Measurements from ENCODE around the gene CENPV.
"Not testable (repeated sequence)": the region's sequence is repeated elsewhere in the genome, so short reads cannot be mapped to it uniquely, and the experiment has no call there.

Gene CENPV

GRCh38 chr17:16304830-16305229 is 48.4 kb downstream of the CENPV start:
- H3K4me3 ChIP-seq (ENCODE audit: low read length): no peak overlapping the region
- no peaks in the 10 kb centered on the region for H3K9me3 ChIP-seq (ENCODE audit: control insufficient read depth, low read depth, low read length)
- no peaks in the 10 kb centered on the region for H3K4me1 ChIP-seq (ENCODE audit: control insufficient read depth, low read depth, low read length)
- no peak overlapping the region for H3K9ac ChIP-seq (ENCODE audit: low read length)
- H3K27me3 ChIP-seq (ENCODE audit: control insufficient read depth, insufficient read depth, low read length): no peaks in the 10 kb centered on the region
- peaks cover 5% of the 10 kb centered on the region for H3K36me3 ChIP-seq (ENCODE audit: control insufficient read depth, low read depth, low read length)
- no peak overlapping the region for H3K27ac ChIP-seq (ENCODE audit: low read length)

- H3K27ac ChIP-seq (ENCODE audit: low read length): no peak overlapping the region
- no peaks in the 10 kb centered on the region for H3K9me3 ChIP-seq (ENCODE audit: control insufficient read depth, low read depth, low read length)
Measured at GRCh38 chr17:16302856-16303255, 50.4 kb downstream of the CENPV start.

GRCh38 chr17:16301963-16302855 is 51.1 kb downstream of the CENPV start:
- H3K36me3 ChIP-seq (ENCODE audit: control insufficient read depth, low read depth, low read length): peaks cover 7% of the 10 kb centered on the region

More at GRCh38 chr17:16302856-16303255, 50.4 kb downstream of the CENPV start:
- H3K4me3 ChIP-seq (ENCODE audit: low read length): no peak overlapping the region
- no peak overlapping the region for H3K9ac ChIP-seq (ENCODE audit: low read length)
- no peaks in the 10 kb centered on the region for H3K27me3 ChIP-seq (ENCODE audit: control insufficient read depth, insufficient read depth, low read length)
- H3K36me3 ChIP-seq (ENCODE audit: control insufficient read depth, low read depth, low read length): peaks cover 7% of the 10 kb centered on the region
- no peaks in the 10 kb centered on the region for H3K4me1 ChIP-seq (ENCODE audit: control insufficient read depth, low read depth, low read length)

GRCh38 chr17:16300554-16300953 is 52.7 kb downstream of the CENPV start:
- Histone ChIP-seq H3K27ac (ENCODE audit: low read length) (no peak overlapping the region), H3K4me1 (ENCODE audit: control insufficient read depth, low read depth, low read length) (no peaks in the 10 kb centered on the region), H3K27me3 (ENCODE audit: control insufficient read depth, insufficient read depth, low read length) (no peaks in the 10 kb centered on the region)

More at GRCh38 chr17:16301963-16302855, 51.1 kb downstream of the CENPV start:
- Histone ChIP-seq H3K9me3 (ENCODE audit: control insufficient read depth, low read depth, low read length) (no peaks in the 10 kb centered on the region), H3K4me3 (ENCODE audit: low read length) (no peak overlapping the region), H3K9ac (ENCODE audit: low read length) (no peak overlapping the region), H3K4me1 (ENCODE audit: control insufficient read depth, low read depth, low read length) (no peaks in the 10 kb centered on the region), H3K27ac (ENCODE audit: low read length) (no peak overlapping the region), H3K27me3 (ENCODE audit: control insufficient read depth, insufficient read depth, low read length) (no peaks in the 10 kb centered on the region)

GRCh38 chr17:16298140-16298662 is 55.1 kb downstream of the CENPV start:
- Histone ChIP-seq H3K27ac (ENCODE audit: low read length) (no peak overlapping the region), H3K9ac (ENCODE audit: low read length) (no peak overlapping the region), H3K27me3 (ENCODE audit: control insufficient read depth, insufficient read depth, low read length) (no peaks in the 10 kb centered on the region), H3K4me3 (ENCODE audit: low read length) (no peak overlapping the region), H3K36me3 (ENCODE audit: control insufficient read depth, low read depth, low read length) (peaks cover 7% of the 10 kb centered on the region), H3K4me1 (ENCODE audit: control insufficient read depth, low read depth, low read length) (no peaks in the 10 kb centered on the region), H3K9me3 (ENCODE audit: control insufficient read depth, low read depth, low read length) (no peaks in the 10 kb centered on the region)

More at GRCh38 chr17:16300554-16300953, 52.7 kb downstream of the CENPV start:
- Histone ChIP-seq H3K9me3 (ENCODE audit: control insufficient read depth, low read depth, low read length) (no peaks in the 10 kb centered on the region), H3K9ac (ENCODE audit: low read length) (no peak overlapping the region), H3K4me3 (ENCODE audit: low read length) (no peak overlapping the region), H3K36me3 (ENCODE audit: control insufficient read depth, low read depth, low read length) (peaks cover 7% of the 10 kb centered on the region)

GRCh38 chr17:16297367-16298139 is 55.7 kb downstream of the CENPV start:
- Histone ChIP-seq H3K9ac (ENCODE audit: low read length) (no peak overlapping the region), H3K36me3 (ENCODE audit: control insufficient read depth, low read depth, low read length) (peaks cover 7% of the 10 kb centered on the region), H3K9me3 (ENCODE audit: control insufficient read depth, low read depth, low read length) (no peaks in the 10 kb centered on the region), H3K27me3 (ENCODE audit: control insufficient read depth, insufficient read depth, low read length) (no peaks in the 10 kb centered on the region), H3K4me1 (ENCODE audit: control insufficient read depth, low read depth, low read length) (no peaks in the 10 kb centered on the region), H3K27ac (ENCODE audit: low read length) (no peak overlapping the region), H3K4me3 (ENCODE audit: low read length) (no peak overlapping the region)

GRCh38 chr17:16296072-16296471 is 57.2 kb downstream of the CENPV start:
- H3K36me3 ChIP-seq (ENCODE audit: control insufficient read depth, low read depth, low read length); H3K27ac ChIP-seq (ENCODE audit: low read length); H3K27me3 ChIP-seq (ENCODE audit: control insufficient read depth, insufficient read depth, low read length); H3K4me1 ChIP-seq (ENCODE audit: control insufficient read depth, low read depth, low read length); H3K4me3 ChIP-seq (ENCODE audit: low read length); H3K9ac ChIP-seq (ENCODE audit: low read length); H3K9me3 ChIP-seq (ENCODE audit: control insufficient read depth, low read depth, low read length): not testable (repeated sequence)

- Histone ChIP-seq H3K4me1 (ENCODE audit: control insufficient read depth, low read depth, low read length) (no peaks in the 10 kb centered on the region), H3K4me3 (ENCODE audit: low read length) (no peak overlapping the region), H3K36me3 (ENCODE audit: control insufficient read depth, low read depth, low read length) (no peaks in the 10 kb centered on the region), H3K9ac (ENCODE audit: low read length) (no peak overlapping the region), H3K27me3 (ENCODE audit: control insufficient read depth, insufficient read depth, low read length) (no peaks in the 10 kb centered on the region), H3K27ac (ENCODE audit: low read length) (no peak overlapping the region), H3K9me3 (ENCODE audit: control insufficient read depth, low read depth, low read length) (no peaks in the 10 kb centered on the region)
Measured at GRCh38 chr17:16294560-16294959, 58.7 kb downstream of the CENPV start.

- Histone ChIP-seq H3K9ac (ENCODE audit: low read length) (no peak overlapping the region), H3K27ac (ENCODE audit: low read length) (no peak overlapping the region), H3K4me3 (ENCODE audit: low read length) (no peak overlapping the region), H3K4me1 (ENCODE audit: control insufficient read depth, low read depth, low read length) (no peaks in the 10 kb centered on the region), H3K27me3 (ENCODE audit: control insufficient read depth, insufficient read depth, low read length) (no peaks in the 10 kb centered on the region), H3K9me3 (ENCODE audit: control insufficient read depth, low read depth, low read length) (no peaks in the 10 kb centered on the region), H3K36me3 (ENCODE audit: control insufficient read depth, low read depth, low read length) (no peaks in the 10 kb centered on the region)
Measured at GRCh38 chr17:16293931-16294330, 59.3 kb downstream of the CENPV start.
